GM18508 (cell line): ENCODE results near the gene TSSK6.

ENCODE experiments used
- ATAC-seq: cut with Tn5 transposase; IDR thresholded peaks from one replicate; pipeline ENCODE4 v1.9.1; 2021; ENCODE audit warnings: moderate number of reproducible peaks; ENCODE audit not compliant: insufficient read depth, unreplicated experiment

The TSSK6 gene

DNA sequence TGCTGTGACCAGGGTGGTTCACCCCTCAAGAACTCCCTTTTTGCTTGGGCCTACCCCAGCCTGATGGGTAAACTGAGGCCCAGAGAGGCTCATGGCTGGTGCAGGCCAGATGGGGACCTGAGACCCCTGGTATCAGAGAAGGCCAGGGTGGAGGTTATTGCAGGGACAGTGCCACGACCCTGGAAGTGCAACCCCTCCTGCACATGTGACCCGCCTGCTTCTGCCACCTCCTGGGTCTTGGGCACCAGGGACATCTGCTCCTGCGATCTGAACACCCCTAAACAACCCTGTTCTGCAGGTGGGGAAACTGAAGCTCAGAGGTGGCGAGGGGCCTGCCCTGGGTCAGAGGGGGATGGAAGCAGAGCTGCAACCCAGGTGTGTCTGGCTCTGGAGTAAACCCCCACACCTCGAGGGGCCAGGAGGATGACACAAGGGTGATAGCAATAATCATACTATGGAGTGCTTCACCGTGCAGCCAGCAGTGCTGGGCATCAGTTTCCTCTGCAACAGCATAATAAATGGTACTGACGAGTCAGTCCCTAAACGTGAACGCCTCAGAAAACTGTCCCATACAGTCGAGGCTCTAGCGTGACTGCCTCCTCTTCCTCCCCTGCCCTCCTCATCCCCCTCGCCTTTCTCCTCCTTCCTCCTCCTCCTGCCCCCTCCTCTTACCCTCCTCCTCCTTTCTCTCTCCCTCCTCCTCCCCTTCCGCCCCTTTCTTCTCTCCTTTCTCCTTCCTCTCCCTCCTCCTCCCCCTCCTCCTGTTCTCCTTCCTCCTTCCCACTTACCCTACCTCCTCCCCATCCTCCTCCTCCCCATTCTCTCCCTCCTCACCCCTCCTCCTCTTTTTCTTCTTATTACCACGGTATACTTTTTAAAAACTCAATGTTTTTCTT is 17.7 kb upstream of the TSSK6 start:
- no peak for ATAC-seq

DNA sequence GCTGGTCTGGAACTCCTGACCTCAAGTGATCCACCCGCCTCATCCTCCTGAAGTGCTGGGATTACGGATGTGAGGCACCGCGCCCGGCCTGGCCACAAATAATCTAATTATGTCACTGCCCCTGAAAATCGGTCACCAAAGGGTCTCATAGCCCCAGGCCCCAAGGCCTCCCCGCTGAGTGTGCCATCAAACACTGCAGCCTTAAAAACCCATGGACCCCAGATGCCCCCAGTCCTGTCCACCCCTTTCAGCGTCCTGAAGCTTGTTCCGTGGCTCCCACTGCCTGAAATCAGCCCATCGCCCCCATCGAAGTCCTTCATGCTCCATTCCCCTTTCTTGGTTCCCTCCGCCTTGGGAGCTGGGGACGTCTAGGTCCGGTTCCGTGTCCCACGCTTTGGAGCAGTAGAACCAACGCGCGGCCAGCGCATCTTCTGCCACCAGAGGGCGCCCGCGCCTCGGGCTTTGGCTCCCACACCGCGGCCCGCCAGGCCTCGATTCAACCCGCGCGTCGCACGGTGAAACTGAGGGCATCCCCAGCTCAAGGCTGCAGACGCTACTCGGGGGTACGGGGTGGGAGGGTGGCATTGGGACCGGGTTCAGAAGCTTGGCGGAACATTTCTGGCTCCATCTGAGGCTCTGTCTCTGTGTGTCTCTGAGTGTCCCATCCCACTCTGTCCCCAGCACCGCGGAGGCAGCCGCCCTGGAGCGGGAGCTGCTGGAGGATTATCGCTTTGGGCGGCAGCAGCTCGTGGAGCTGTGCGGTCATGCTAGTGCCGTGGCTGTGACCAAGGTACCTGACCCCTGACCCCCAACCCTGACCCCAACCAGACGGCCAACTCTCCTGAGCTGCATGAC is 16.8 kb upstream of the TSSK6 start:
- ATAC-seq: no peak

GRCh38 chr19:19530889-19531288 is 15.5 kb upstream of the TSSK6 start:
- no peak for ATAC-seq

DNA sequence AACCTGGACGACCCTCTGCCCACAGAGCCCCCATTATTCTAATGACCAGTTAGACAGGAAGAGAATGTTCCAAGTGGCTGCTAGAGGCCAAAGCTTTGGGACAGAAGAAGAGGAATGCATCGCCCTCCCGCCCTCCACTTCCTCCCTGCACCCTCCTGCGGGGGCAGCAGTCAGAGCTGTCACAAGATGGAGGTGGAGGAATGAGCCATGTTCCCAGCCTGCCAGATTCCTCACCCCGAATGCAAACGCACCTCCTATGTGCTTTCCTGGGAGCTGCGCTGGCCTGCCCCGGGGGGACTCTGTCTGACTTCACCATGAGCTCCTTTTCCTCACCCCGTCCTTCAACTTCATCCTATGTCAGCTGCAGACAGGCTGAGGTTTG is 15.1 kb upstream of the TSSK6 start:
- no peak for ATAC-seq

GRCh38 chr19:19529783-19530422 is 14.6 kb upstream of the TSSK6 start:
- ATAC-seq: no peak

- ATAC-seq: no peak
These were observed 13.6 kb upstream of the TSSK6 start, which contains the start of gene YJEFN3 for GRCh38 chr19:19528721-19529490. YJEFN3 (plus strand) TSS chr19:19528911; CDS start chr19:19528933, 22 bp downstream.

DNA sequence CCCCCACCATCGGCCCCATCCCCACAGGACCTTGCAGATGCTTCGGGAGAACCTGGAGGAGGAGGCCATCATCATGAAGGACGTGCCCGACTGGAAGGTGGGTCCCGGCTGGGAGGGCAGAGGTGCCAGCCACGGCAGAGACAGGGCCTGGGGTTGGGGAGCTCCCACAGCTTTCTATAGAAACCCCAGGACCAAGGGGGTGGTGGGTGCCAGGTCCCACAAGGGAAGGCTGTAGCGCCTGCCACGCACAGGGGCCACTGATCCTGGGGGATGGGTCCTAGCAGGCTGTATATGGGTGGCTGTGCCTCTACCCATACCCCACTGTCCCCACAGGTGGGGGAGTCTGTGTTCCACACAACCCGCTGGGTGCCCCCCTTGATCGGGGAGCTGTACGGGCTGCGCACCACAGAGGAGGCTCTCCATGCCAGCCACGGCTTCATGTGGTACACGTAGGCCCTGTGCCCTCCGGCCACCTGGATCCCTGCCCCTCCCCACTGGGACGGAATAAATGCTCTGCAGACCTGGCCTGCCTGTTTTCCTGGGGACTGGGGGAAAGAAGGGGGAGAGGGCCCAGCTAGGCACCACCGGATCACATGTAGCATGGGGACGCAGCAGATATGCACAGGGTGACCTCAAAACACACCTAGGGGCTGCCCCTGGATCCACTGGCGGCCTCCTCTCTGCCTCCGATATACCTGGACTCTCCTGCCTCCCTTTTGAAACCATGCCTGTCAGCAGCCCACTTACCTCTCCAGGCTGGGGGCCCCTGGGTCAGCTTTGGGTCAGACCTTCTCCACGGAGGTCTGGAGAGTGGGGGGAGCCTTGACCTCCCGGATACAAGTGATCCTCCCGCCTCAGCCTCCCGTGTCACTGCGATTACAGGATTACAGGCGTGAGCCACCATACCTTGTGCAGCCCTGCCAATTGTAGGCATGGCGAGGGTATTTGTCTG is 12.6 kb upstream of the TSSK6 start:
- ATAC-seq: no peak

DNA sequence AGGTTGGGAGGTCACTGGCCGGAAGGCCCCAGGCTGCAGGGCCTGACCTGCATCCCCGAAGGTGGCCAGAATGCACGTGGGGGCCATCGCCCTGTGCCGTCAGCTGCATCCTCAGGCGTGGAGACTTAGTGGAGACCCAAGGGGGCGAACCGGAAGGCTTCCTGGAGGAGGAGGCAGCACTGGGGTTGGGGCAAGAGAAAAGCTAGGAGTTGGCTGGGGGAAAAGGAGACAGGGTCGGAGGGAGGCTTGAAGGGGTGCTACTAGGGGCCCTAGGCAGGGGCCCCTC is 12.0 kb upstream of the TSSK6 start:
- ATAC-seq: no peak

- ATAC-seq: no peak
These were observed 11.4 kb upstream of the TSSK6 start for GRCh38 chr19:19526581-19527370.

GRCh38 chr19:19525611-19526380 is 10.4 kb upstream of the TSSK6 start:
- ATAC-seq: no peak

DNA sequence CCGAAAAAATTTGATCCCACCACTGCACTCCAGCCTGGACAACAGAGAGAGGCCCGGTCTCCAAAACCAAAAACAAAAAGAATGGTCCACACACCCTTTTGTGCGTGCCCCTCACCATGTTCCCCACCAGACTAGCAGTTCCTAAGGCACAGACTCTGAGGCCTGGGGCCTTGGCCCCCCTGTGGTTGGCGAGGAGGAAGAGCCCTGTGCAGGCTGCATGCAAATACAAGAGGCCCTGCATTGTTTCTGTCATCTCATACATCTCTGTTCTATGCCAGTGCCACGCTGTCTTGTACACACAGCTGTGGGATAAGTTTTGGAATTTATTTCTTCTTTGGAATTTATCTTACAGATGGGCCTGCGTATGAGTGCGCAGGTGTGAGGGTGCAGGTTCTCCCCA is 8.7 kb upstream of the TSSK6 start:
- ATAC-seq: no peak

- no peak for ATAC-seq
These were observed 7.8 kb upstream of the TSSK6 start for GRCh38 chr19:19523177-19523576.

DNA sequence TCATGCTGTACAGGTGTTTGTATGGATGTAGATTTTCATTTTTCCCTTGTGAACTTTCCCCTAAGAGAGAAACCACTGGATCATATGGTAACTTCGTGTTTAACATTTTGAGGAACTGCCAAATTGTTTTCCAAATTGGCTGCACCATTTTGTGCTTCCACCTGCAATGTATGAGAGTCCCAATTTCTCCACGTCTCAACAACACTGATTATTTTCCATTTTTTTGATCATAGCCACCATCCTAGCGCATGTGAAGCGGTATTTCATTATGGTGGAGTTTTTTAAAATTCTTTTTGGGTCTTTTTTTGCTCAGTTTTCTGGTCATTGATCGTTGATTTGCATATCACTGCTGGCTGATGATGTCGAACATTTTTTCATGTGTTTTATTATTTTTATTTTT is 5.6 kb upstream of the TSSK6 start:
- ATAC-seq: no peak

GRCh38 chr19:19517235-19517619 is 1.9 kb upstream of the TSSK6 start:
- ATAC-seq: no peak

- ATAC-seq: peak; percentile 63
These were observed 533 bp upstream of the TSSK6 start, which contains the start of gene NDUFA13 for GRCh38 chr19:19515642-19516519. NDUFA13 (plus strand) TSS chr19:19516225; CDS start chr19:19516239, 14 bp downstream.

GRCh38 chr19:19514215-19514657 is 1.1 kb downstream of the TSSK6 start:
- ATAC-seq: no peak

DNA sequence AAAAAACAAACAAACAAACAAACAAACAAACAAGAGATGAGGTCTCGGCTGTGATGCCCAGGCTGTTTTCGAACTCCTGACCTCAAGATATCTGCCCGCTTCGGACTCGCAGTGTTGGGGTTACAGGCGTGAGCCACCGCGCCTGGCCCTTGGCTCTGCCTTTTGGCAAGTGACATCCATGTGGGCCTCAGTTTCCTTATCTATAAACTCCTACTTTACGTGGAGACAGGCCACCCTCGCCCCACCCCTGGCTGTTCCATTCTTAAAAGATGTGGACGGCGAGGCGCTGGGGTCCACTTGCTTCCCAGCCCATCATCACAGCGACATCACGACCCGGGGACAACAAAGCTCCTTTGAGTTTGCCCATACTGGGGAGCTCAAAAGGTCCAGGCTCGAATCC is 1.7 kb downstream of the TSSK6 start:
- ATAC-seq: no peak
